ENCODE results near the gene PCAT7.

- no peak for TF ChIP-seq CTCF (conservative IDR thresholded peaks at IDR 0.05)
- no peak for TF ChIP-seq EZH2 (IDR thresholded peaks at IDR 0.05; ENCODE audit: low read depth)
Measured at GRCh38 chr9:94517254-94517653, 37.6 kb upstream of the PCAT7 start.
